NB4 (cell line): ENCODE data around the gene CETN3.

Source experiments
- CTCF ChIP-seq: IDR thresholded peaks from one replicate; pipeline ENCODE4 v1.5.1; 2012; ENCODE audit warnings: low read depth, low read length
- MAX ChIP-seq: IDR thresholded peaks from 2 replicates; pipeline ENCODE4 v1.6.1; 2011; ENCODE audit warnings: low read depth, low read length
- MYC ChIP-seq: IDR thresholded peaks from 2 replicates; pipeline ENCODE4 v1.6.1; 2011; ENCODE audit warnings: low read depth, low read length
- POLR2A ChIP-seq: IDR thresholded peaks from 2 replicates; pipeline ENCODE4 v1.6.1; 2011; ENCODE audit warnings: mild to moderate bottlenecking; ENCODE audit not compliant: insufficient read length; ENCODE audit errors: extremely low read depth

GRCh38 chr5:90384389-90384788 lies 25.2 kb downstream of the CETN3 start:
- TF ChIP-seq POLR2A (no peak), CTCF (no peak), MYC (no peak), MAX (no peak)
